Loucy (cell line): Measurements from ENCODE around the gene TPM1.

Source experiments
- CTCF ChIP-seq: fragments of 200-600 bp; sonication (generic); conservative IDR thresholded peaks from 2 replicates; pipeline ENCODE4 v1.5.1; 2014; ENCODE audit warnings: mild to moderate bottlenecking, antibody characterized with exemption, low read length
- EZH2phosphoT487 ChIP-seq: fragments of 200-600 bp; IDR thresholded peaks from 2 replicates; pipeline ENCODE4 v1.6.1; 2018; ENCODE audit warnings: antibody characterized with exemption, mild to moderate bottlenecking, moderate library complexity, borderline replicate concordance

GRCh38 chr15:63015618-63016017, 26.9 kb upstream of the TPM1 start:
- no peak for TF ChIP-seq CTCF
- no peak for TF ChIP-seq EZH2phosphoT487
